ENCODE data around the gene BTBD2. TPM values are rescaled to one million over a fixed set of nuclear protein-coding genes. Genes with fewer than 3 reads are reported as not detected.

BTBD2 gene
- total and polyA plus RNA-seq, 2 of the 13 experiments (the other 11 are each of a cell fraction or from before 2014, with no cell fraction given) = 28.1 to 45.3 TPM

DNA sequence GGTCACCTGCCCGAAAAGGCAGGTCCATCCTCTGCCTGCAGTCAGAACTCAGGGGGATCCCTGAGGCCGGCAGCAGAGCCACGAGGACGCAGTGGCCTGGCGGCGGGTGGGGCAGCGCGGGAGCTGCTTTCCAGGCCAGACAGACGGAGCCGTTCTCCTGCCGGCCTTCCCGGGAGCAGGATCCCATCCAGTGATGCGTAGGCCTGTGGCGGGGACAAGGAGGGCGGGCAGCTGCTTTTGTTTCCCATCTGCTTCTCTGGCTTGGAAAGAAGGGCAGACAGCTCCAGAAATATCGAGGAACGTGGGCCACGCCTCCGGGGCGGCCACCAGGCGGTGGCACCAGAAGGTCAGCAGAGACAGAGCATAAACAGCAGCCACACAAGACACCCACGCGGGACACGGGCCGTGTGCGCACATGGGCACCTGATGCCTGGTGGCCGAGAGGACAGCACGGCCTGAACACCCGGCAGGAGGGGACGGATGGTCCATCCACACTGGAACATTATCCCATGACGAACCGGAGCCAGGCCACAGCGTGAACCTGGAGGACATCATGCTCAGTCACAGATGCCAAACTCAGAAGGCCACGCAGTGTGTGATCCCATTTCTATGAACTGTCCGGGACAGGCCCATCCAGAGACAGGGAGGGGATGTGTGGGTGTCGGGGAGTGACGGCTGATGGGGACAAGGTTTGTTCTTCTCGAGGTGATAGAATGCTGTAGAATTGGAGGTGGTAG is 49.4 kb upstream of the BTBD2 start (continued):
- TF ChIP-seq, protein P1, sequence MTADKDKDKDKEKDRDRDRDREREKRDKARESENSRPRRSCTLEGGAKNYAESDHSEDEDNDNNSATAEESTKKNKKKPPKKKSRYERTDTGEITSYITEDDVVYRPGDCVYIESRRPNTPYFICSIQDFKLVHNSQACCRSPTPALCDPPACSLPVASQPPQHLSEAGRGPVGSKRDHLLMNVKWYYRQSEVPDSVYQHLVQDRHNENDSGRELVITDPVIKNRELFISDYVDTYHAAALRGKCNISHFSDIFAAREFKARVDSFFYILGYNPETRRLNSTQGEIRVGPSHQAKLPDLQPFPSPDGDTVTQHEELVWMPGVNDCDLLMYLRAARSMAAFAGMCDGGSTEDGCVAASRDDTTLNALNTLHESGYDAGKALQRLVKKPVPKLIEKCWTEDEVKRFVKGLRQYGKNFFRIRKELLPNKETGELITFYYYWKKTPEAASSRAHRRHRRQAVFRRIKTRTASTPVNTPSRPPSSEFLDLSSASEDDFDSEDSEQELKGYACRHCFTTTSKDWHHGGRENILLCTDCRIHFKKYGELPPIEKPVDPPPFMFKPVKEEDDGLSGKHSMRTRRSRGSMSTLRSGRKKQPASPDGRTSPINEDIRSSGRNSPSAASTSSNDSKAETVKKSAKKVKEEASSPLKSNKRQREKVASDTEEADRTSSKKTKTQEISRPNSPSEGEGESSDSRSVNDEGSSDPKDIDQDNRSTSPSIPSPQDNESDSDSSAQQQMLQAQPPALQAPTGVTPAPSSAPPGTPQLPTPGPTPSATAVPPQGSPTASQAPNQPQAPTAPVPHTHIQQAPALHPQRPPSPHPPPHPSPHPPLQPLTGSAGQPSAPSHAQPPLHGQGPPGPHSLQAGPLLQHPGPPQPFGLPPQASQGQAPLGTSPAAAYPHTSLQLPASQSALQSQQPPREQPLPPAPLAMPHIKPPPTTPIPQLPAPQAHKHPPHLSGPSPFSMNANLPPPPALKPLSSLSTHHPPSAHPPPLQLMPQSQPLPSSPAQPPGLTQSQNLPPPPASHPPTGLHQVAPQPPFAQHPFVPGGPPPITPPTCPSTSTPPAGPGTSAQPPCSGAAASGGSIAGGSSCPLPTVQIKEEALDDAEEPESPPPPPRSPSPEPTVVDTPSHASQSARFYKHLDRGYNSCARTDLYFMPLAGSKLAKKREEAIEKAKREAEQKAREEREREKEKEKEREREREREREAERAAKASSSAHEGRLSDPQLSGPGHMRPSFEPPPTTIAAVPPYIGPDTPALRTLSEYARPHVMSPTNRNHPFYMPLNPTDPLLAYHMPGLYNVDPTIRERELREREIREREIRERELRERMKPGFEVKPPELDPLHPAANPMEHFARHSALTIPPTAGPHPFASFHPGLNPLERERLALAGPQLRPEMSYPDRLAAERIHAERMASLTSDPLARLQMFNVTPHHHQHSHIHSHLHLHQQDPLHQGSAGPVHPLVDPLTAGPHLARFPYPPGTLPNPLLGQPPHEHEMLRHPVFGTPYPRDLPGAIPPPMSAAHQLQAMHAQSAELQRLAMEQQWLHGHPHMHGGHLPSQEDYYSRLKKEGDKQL (CRISPR knock-in tag; IDR thresholded peaks at IDR 0.05; ENCODE audit: low read depth) = no peak
- no peak for TF ChIP-seq SMAD3 (CRISPR knock-in tag; IDR thresholded peaks at IDR 0.05)
- no peak for TF ChIP-seq ATF1 (CRISPR knock-in tag; IDR thresholded peaks at IDR 0.05)
- TF ChIP-seq ONECUT2 (CRISPR knock-in tag; IDR thresholded peaks at IDR 0.05) = no peak
- TF ChIP-seq ZNF790 (CRISPR knock-in tag; IDR thresholded peaks at IDR 0.05; ENCODE audit: borderline replicate concordance) = no peak
- no peak for TF ChIP-seq ZNF749 (CRISPR knock-in tag; IDR thresholded peaks at IDR 0.05; ENCODE audit: borderline replicate concordance)
- TF ChIP-seq ZNF264 (CRISPR knock-in tag; IDR thresholded peaks at IDR 0.05) = no peak
- no peak for TF ChIP-seq RARG (CRISPR knock-in tag; IDR thresholded peaks at IDR 0.05; ENCODE audit: low read depth)
- peak; percentile 63 for TF ChIP-seq MYC (CRISPR knock-in tag; IDR thresholded peaks at IDR 0.05; ENCODE audit: borderline replicate concordance)
- 0 out of 2 replicates have a peak, but pooled peaks have one; percentile 25 for TF ChIP-seq NRL (CRISPR knock-in tag; IDR thresholded peaks at IDR 0.05; ENCODE audit: borderline replicate concordance)
- no peak for TF ChIP-seq FOXM1 (CRISPR knock-in tag; IDR thresholded peaks at IDR 0.05)
- TF ChIP-seq KLF16 (CRISPR knock-in tag; IDR thresholded peaks at IDR 0.05) = no peak; a peak in 1 of 4 replicates
- 0 out of 2 replicates have a peak, but pooled peaks have one; percentile 5 for TF ChIP-seq ZNF629 (CRISPR knock-in tag; conservative IDR thresholded peaks at IDR 0.05)
- 0 out of 4 replicates have a peak, but pooled peaks of 1 of the 2 experiments have one; percentile 32 for TF ChIP-seq POLR2A (IDR thresholded peaks at IDR 0.05; ENCODE audit: insufficient read depth in 1 of 2, low read depth in 2 of 2, low read length in 2 of 2)
- no peak; the same call in 1 of the 2 replicates for TF ChIP-seq ZNF558 (CRISPR knock-in tag; IDR thresholded peaks at IDR 0.05; ENCODE audit: borderline replicate concordance)
- TF ChIP-seq GZF1 (CRISPR knock-in tag; IDR thresholded peaks at IDR 0.05) = no peak
- TF ChIP-seq, protein P2, sequence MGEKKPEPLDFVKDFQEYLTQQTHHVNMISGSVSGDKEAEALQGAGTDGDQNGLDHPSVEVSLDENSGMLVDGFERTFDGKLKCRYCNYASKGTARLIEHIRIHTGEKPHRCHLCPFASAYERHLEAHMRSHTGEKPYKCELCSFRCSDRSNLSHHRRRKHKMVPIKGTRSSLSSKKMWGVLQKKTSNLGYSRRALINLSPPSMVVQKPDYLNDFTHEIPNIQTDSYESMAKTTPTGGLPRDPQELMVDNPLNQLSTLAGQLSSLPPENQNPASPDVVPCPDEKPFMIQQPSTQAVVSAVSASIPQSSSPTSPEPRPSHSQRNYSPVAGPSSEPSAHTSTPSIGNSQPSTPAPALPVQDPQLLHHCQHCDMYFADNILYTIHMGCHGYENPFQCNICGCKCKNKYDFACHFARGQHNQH (CRISPR knock-in tag; IDR thresholded peaks at IDR 0.05) = 0 out of 2 replicates have a peak, but pooled peaks have one; percentile 29
- TF ChIP-seq AKAP8 (CRISPR knock-in tag; IDR thresholded peaks at IDR 0.05) = no peak
- peak; percentile 54 for TF ChIP-seq RARA (CRISPR knock-in tag; IDR thresholded peaks at IDR 0.05)
- no peak for TF ChIP-seq ZNF577 (CRISPR knock-in tag; IDR thresholded peaks at IDR 0.05; ENCODE audit: borderline replicate concordance, low read depth)
- TF ChIP-seq SP4 (CRISPR knock-in tag; IDR thresholded peaks at IDR 0.05) = 0 out of 2 replicates have a peak, but pooled peaks have one; percentile 32
- TF ChIP-seq ZNF101 (CRISPR knock-in tag; IDR thresholded peaks at IDR 0.05; ENCODE audit: borderline replicate concordance, low read depth) = no peak

All from HepG2 (cell line).